ENCODE results near the gene WDR18. TPM values are rescaled to one million over a fixed set of nuclear protein-coding genes. Genes with fewer than 3 reads are reported as not detected.

Gene WDR18
- total and polyA plus RNA-seq, 2 experiments from 2014 or later: 155 to 157 TPM

- H3K4me3 Mint-ChIP-seq: no peak overlapping the region
- Histone ChIP-seq H3F3A (replicated peaks; ENCODE audit: low read depth) (0 out of 2 replicates have a peak, but pooled peaks cover 3% of the 10 kb centered on the region), H3K9me2 (ENCODE audit: insufficient read depth) (no peaks in the 10 kb centered on the region), H4K20me1 (replicated peaks; ENCODE audit: insufficient read depth) (peaks cover 5% of the 10 kb centered on the region), H3K4me2 (no peak overlapping the region), H3K79me2 (replicated peaks; ENCODE audit: insufficient read depth) (peaks cover 47% of the 10 kb centered on the region), H3K27ac (ENCODE audit: low read depth) (no peak overlapping the region), H3K4me3 (no peak overlapping the region), H3K36me3 (ENCODE audit: insufficient read depth) (no peaks in the 10 kb centered on the region), H2AFZ (no peak overlapping the region), H3K4me1 (ENCODE audit: insufficient read depth) (no peaks in the 10 kb centered on the region), H3K27me3 (ENCODE audit: insufficient read depth) (no peaks in the 10 kb centered on the region)
- no peak for DNase-seq (ENCODE audit: low spot score)
- no peak overlapping the region for H3K27ac Mint-ChIP-seq
- peaks cover 37% of the 10 kb centered on the region for H3K36me3 Mint-ChIP-seq (ENCODE audit: low read depth)
- no peak for ATAC-seq
- no peaks in the 10 kb centered on the region; the same call in 2 of the 3 replicates for H3K4me1 Mint-ChIP-seq
- peaks cover 18% of the 10 kb centered on the region for H3K27me3 Mint-ChIP-seq (ENCODE audit: insufficient read depth, low read depth, poor library complexity)
- H3K9me3 Mint-ChIP-seq: peaks cover 2% of the 10 kb centered on the region; the same call in 1 of the 3 replicates
- TF ChIP-seq ETS1 (IDR thresholded peaks at IDR 0.05): no peak
- TF ChIP-seq NANOG (IDR thresholded peaks at IDR 0.05; ENCODE audit: borderline replicate concordance): no peak
- no peak for TF ChIP-seq POLR2AphosphoS5 (IDR thresholded peaks at IDR 0.05; ENCODE audit: low read depth)
- TF ChIP-seq ZNF331 (CRISPR knock-in tag; IDR thresholded peaks at IDR 0.05; ENCODE audit: low read depth): no peak
- no peak for TF ChIP-seq JUNB (IDR thresholded peaks at IDR 0.05; ENCODE audit: unreplicated experiment)
- TF ChIP-seq EZH2phosphoT487 (IDR thresholded peaks at IDR 0.05; ENCODE audit: unreplicated experiment): no peak
- TF ChIP-seq CREB1 (CRISPR knock-in tag; IDR thresholded peaks at IDR 0.05; ENCODE audit: low read depth): no peak
- no peak for TF ChIP-seq ZNF114 (CRISPR knock-in tag; IDR thresholded peaks at IDR 0.05)
- no peak for TF ChIP-seq EZH2 (IDR thresholded peaks at IDR 0.05; ENCODE audit: low read depth, unreplicated experiment)
- TF ChIP-seq CTCF (conservative IDR thresholded peaks at IDR 0.05; ENCODE audit: low read depth in 2 of 2): no peak
- no peak for TF ChIP-seq STAT1 (IDR thresholded peaks at IDR 0.05; ENCODE audit: unreplicated experiment)
These were observed 40.5 kb upstream of the WDR18 start for GRCh38 chr19:943551-944170.

GRCh38 chr19:944171-944567 is 40.0 kb upstream of the WDR18 start:
- no peak overlapping the region for H3K4me2 ChIP-seq
- H3K4me1 ChIP-seq (ENCODE audit: insufficient read depth): no peaks in the 10 kb centered on the region
- Mint-ChIP-seq H3K36me3 (ENCODE audit: low read depth) (peaks cover 37% of the 10 kb centered on the region), H3K4me3 (no peak overlapping the region), H3K4me1 (no peaks in the 10 kb centered on the region; the same call in 2 of the 3 replicates), H3K27me3 (ENCODE audit: insufficient read depth, low read depth, poor library complexity) (peaks cover 20% of the 10 kb centered on the region), H3K27ac (no peak overlapping the region), H3K9me3 (peaks cover 2% of the 10 kb centered on the region; the same call in 1 of the 3 replicates)
- 0 out of 2 replicates have a peak, but pooled peaks cover 3% of the 10 kb centered on the region for H3F3A ChIP-seq (replicated peaks; ENCODE audit: low read depth)
- H4K20me1 ChIP-seq (replicated peaks; ENCODE audit: insufficient read depth): peaks cover 5% of the 10 kb centered on the region
- no peaks in the 10 kb centered on the region for H3K9me2 ChIP-seq (ENCODE audit: insufficient read depth)
- DNase-seq (ENCODE audit: low spot score) (no peak), ATAC-seq (no peak)
- no peaks in the 10 kb centered on the region for H3K27me3 ChIP-seq (ENCODE audit: insufficient read depth)
- no peak overlapping the region for H2AFZ ChIP-seq
- no peak overlapping the region for H3K4me3 ChIP-seq
- H3K79me2 ChIP-seq (replicated peaks; ENCODE audit: insufficient read depth): peaks cover 42% of the 10 kb centered on the region
- no peaks in the 10 kb centered on the region for H3K36me3 ChIP-seq (ENCODE audit: insufficient read depth)
- no peak overlapping the region for H3K27ac ChIP-seq (ENCODE audit: low read depth)
- TF ChIP-seq ZNF462 (CRISPR knock-in tag; IDR thresholded peaks at IDR 0.05) (no peak), EZH2phosphoT487 (IDR thresholded peaks at IDR 0.05; ENCODE audit: unreplicated experiment) (no peak), NANOG (IDR thresholded peaks at IDR 0.05; ENCODE audit: borderline replicate concordance) (no peak), ZNF114 (CRISPR knock-in tag; IDR thresholded peaks at IDR 0.05) (no peak)
